Gastroesophageal sphincter (tissue), 3 donors: Measurements from ENCODE around the gene LRRC34.

ENCODE experiments used
- EP300 ChIP-seq: sonication (generic); formaldehyde crosslinking; IDR thresholded peaks from one replicate; pipeline ENCODE4 v1.6.1; 2017; ENCODE audit warnings: antibody characterized with exemption, mild to moderate bottlenecking
- POLR2A ChIP-seq, 2 donors: fragments of 450-650 bp; IDR thresholded peaks; one replicate each; pipeline ENCODE4 v1.6.1; 2017; ENCODE audit warnings: antibody characterized with exemption in 2 of 2, mild to moderate bottlenecking in 2 of 2, moderate library complexity in 1 of 2
- POLR2AphosphoS5 ChIP-seq: sonication (generic); formaldehyde crosslinking; IDR thresholded peaks from one replicate; pipeline ENCODE4 v1.6.1; 2017; ENCODE audit warnings: antibody characterized with exemption
- TF ChIP-seq, protein P1 (sequence below), 4 experiments: fragments of 200-600 bp in 2 of 4; fragments of 450-650 bp in 2 of 4; sonication (generic) in 1 of 4; IDR thresholded peaks; one replicate each; pipeline ENCODE4 v1.5.1; 2017 to 2019; ENCODE audit warnings: antibody characterized with exemption in 4 of 4, mild to moderate bottlenecking in 2 of 4, moderate library complexity in 2 of 4

DNA sequence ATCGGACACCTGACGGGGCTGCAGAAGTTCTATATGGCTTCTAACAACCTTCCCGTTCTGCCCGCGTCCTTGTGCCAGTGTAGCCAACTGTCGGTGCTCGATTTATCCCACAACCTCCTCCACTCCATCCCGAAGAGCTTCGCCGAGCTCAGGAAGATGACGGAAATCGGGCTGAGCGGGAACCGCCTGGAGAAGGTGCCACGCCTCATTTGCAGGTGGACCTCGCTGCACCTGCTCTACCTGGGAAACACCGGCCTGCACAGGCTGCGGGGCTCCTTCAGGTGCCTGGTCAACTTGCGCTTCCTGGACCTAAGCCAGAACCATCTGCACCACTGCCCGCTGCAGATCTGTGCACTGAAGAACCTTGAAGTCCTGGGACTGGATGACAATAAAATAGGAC is 9.8 kb upstream of the LRRC34 start:
- TF ChIP-seq, protein P1, sequence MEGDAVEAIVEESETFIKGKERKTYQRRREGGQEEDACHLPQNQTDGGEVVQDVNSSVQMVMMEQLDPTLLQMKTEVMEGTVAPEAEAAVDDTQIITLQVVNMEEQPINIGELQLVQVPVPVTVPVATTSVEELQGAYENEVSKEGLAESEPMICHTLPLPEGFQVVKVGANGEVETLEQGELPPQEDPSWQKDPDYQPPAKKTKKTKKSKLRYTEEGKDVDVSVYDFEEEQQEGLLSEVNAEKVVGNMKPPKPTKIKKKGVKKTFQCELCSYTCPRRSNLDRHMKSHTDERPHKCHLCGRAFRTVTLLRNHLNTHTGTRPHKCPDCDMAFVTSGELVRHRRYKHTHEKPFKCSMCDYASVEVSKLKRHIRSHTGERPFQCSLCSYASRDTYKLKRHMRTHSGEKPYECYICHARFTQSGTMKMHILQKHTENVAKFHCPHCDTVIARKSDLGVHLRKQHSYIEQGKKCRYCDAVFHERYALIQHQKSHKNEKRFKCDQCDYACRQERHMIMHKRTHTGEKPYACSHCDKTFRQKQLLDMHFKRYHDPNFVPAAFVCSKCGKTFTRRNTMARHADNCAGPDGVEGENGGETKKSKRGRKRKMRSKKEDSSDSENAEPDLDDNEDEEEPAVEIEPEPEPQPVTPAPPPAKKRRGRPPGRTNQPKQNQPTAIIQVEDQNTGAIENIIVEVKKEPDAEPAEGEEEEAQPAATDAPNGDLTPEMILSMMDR (IDR thresholded peaks at IDR 0.05): no peak
- TF ChIP-seq EP300 (no peak), POLR2AphosphoS5 (no peak), POLR2A (IDR thresholded peaks at IDR 0.05) (no peak)
